Body of pancreas (tissue), 4 donors: Measurements from ENCODE around the gene NUTM2G. TPM values are rescaled to one million over a fixed set of nuclear protein-coding genes. Genes with fewer than 3 reads are reported as not detected.
"Not testable (repeated sequence)": the region's sequence is repeated elsewhere in the genome, so short reads cannot be mapped to it uniquely, and the experiment has no call there.

Source experiments
- ATAC-seq: fragments of 150-250 bp; one replicate; pipeline ENCODE4 v1.9.1; 2016
- DNase-seq, 4 donors: peaks; one replicate each; pipeline ENCODE4 v3.0.0-alpha.2; 2019
- H3K27ac ChIP-seq, 4 donors: fragments of 200-600 bp; sonication (generic); 1 replicate in 3 of 4; 2 replicates in 1 of 4; pipeline versions ENCODE4 v1.5.1 to v1.6.1; 2016 to 2019; ENCODE audit warnings: mild to moderate bottlenecking in 1 of 4, mixed read lengths in 1 of 4, moderate library complexity in 1 of 4
- H3K27me3 ChIP-seq, 2 donors: fragments of 200-600 bp; sonication (generic); one replicate each; pipeline ENCODE4 v1.6.0; 2016; ENCODE audit warnings: mild to moderate bottlenecking in 1 of 2
- H3K36me3 ChIP-seq, 2 donors: fragments of 200-600 bp; sonication (generic); replicated peaks in 1 of 2; 2 replicates each; pipeline ENCODE4 v1.5.1; 2016; ENCODE audit warnings: low read depth in 2 of 2; ENCODE audit not compliant: insufficient read depth in 1 of 2
- H3K4me1 ChIP-seq: fragments of 200-600 bp; sonication (generic); one replicate; pipeline ENCODE4 v1.6.0; 2016
- H3K4me3 ChIP-seq, 2 donors: fragments of 200-600 bp; sonication (generic); 1 replicate in 1 of 2; 2 replicates in 1 of 2; pipeline ENCODE4 v1.5.1; 2016 to 2019
- H3K9me3 ChIP-seq, 3 donors: fragments of 200-600 bp; sonication (generic); 1 replicate in 2 of 3; 2 replicates in 1 of 3; pipeline ENCODE4 v1.5.1; 2016
- WGBS, 2 donors: methylation state at CpG; one replicate each; pipeline ENCODE4 v1.1.5; 2017; 5-methylcytosine and 5-hydroxymethylcytosine counted together
- intact Hi-C: fragments of 100-400 bp; cut with DNase I; formaldehyde crosslinking; loops from one replicate; pipeline ENCODE4 v1.15.1; 2023
- total RNA-seq, 2 donors: library from RNA; depleted of rRNA; stranded (reverse); fragments of >200 nt; gene quantifications; one replicate each; pipeline ENCODE4 v1.1.0, GENCODE V29; 2016

Gene NUTM2G
- total RNA-seq, 2 donors from 2014 or later: not detected

DNA sequence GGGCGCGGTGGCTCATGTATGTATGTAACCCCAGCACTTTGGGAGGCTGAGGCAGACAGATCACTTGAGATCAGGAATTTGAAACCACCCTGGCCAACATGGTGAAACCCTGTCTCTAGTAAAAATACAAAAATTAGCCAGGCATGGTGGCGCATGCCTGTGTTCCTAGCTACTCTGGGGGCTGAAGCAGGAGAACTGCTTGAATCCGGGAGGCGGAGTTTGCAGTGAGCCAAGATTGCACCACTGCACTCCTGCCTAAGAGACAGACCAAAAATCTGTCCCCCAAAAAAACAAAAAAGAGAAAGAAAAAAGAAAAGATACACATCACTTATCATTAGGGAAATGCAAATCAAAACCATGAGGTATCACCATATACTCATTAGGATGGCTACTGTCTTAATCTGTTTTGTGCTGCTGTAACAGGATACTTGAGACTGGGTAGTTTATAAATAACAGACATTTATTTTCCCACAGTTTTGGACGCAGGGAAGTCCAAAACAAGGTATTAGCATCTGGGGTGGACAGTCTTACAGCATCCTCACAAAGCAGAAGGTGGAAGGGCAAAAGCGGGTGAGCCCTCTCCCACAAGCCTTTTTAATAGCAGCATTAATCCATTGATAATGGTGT, 55.0 kb downstream of the NUTM2G start:
- H3K4me3 ChIP-seq, intact Hi-C loops, DNase-seq, H3K27ac ChIP-seq, H3K9me3 ChIP-seq, ATAC-seq, H3K4me1 ChIP-seq, H3K27me3 ChIP-seq, H3K36me3 ChIP-seq: not testable (repeated sequence)
- WGBS, 2 donors: 89 to 93% methylated on average over 6 to 7 of the region's 7 CpGs

DNA sequence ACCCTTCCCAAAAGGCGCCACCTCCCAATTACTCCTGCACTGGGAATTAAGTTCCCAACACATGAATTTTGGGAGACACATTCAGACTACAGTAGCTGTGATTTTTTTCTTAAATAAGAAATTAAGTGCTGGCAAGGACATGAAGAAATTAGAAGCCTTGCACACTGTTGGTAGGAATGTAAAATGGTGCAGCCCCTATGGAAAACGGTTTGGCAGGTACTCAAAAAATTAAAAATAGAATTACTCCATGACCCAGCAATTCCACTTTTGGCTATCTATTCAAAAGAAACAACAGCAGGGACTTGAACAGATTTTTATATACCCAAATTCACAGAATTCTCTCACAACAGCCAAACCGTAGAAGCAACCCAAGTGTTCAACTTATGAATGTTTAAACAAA, 55.5 kb downstream of the NUTM2G start:
- intact Hi-C loops, H3K27me3 ChIP-seq, DNase-seq, H3K4me1 ChIP-seq, H3K27ac ChIP-seq, ATAC-seq, H3K9me3 ChIP-seq, H3K4me3 ChIP-seq, H3K36me3 ChIP-seq: not testable (repeated sequence)
- WGBS, 2 donors: 88% methylated on average over 2 to 3 of the region's 3 CpGs

DNA sequence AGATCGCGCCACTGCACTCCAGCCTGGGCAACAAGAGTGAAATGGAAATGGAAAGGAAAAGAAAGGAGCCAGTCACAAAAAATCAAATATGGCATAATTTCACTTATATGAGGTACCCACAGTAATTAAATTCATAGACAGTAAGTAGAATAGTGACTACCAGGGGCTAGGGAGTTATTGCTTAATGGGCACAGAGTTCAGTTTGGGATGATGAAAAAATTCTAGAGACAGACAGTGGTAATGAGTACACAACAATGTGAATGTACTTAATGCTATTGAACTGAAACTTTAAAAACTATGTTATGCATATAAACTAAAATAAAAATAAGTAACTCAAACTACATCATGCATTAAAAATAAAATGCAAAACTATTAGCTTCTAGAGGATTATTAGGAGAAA, 56.2 kb downstream of the NUTM2G start:
- 100% methylated on average over 2 of the region's 2 CpGs for WGBS, 2 donors
- H3K36me3 ChIP-seq, H3K27ac ChIP-seq, DNase-seq, H3K27me3 ChIP-seq, H3K4me3 ChIP-seq, H3K9me3 ChIP-seq, ATAC-seq, intact Hi-C loops: not testable (repeated sequence)
- H3K4me1 ChIP-seq: peaks cover 13% of the 10 kb centered on the region

Other genes starting within 250 kb of the NUTM2G start
- 10 to 100 TPM in 1 of 2 donors, 1 to 10 TPM in 1; 7.3 to 14.2 TPM for gene ZNF510, start 150.8 kb upstream of the NUTM2G start, total RNA-seq
- gene ZNF782, start 74.3 kb upstream of the NUTM2G start, total RNA-seq: 10 to 100 TPM; 10.4 to 19.8 TPM
- gene CTSV, start 110.3 kb downstream of the NUTM2G start, total RNA-seq: 1 to 10 TPM in 1 of 2 donors, under 1 TPM in 1; 0.33 to 1.6 TPM